ENCODE data around the gene ANKRD55. TPM values are rescaled to one million over a fixed set of nuclear protein-coding genes. Genes with fewer than 3 reads are reported as not detected.

ANKRD55 gene
- total and polyA plus RNA-seq, 2 of the 8 experiments (the other 6 are each of a cell fraction or from before 2014, with no cell fraction given) = not detected

DNA sequence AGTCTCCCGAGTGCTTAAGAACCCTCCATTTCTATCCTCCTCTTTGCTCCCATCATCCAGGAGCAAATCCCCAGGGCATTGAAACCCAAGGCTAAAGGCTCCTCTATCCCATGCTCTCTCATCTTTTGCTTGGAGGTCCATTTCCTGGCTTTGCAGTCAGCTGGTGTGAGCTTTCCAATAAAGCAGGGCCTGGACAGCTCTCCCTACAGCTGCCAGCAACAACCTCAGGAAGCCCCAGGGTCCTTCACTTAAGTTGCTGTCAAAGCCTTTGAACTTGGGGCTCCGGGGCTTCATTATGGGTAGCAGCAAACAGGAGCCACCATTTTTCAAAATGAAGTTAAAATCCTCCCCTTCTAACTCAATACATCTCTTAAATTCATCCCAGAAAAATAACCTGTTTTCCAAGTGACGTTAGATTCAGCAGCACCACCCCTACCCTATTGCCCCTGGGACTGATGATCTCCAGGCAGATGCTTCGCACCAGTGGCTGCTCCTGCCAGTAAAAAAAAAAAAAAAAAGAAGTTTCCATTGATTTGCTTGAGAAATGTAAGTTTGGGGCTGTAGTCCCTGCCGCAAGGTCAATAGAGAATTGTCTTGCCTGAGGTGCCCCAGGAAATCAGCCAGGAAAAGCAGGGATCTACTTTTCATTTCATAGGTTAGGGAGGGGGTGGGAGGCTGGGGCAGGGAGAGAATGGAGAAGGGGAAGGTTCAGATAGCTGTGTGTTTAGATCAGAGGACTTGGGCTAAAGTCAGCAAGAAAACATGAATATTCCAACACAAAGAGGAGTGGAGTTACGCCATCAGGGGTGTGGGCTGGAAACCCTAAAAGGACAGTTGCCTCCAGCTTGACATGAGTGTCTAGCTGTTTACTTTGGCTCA is 154.6 kb downstream of the ANKRD55 start (continued):
- no peak for TF ChIP-seq RBBP5 (IDR thresholded peaks at IDR 0.05; ENCODE audit: borderline replicate concordance, low read depth, low read length)
- TF ChIP-seq EP300 (IDR thresholded peaks at IDR 0.05; ENCODE audit: borderline replicate concordance in 1 of 2, low read depth in 2 of 2, low read length in 2 of 2) = no peak
- TF ChIP-seq BACH1 (IDR thresholded peaks at IDR 0.05; ENCODE audit: low read length) = no peak
- TF ChIP-seq POLR2A (IDR thresholded peaks at IDR 0.05; ENCODE audit: control extremely low read depth in 1 of 2, low read depth in 2 of 2, low read length in 2 of 2) = no peak
- no peak for TF ChIP-seq SIRT6 (IDR thresholded peaks at IDR 0.05; ENCODE audit: low read length)
- no peak for TF ChIP-seq POU5F1 (IDR thresholded peaks at IDR 0.05; ENCODE audit: low read depth, low read length)
- TF ChIP-seq CEBPB (IDR thresholded peaks at IDR 0.05; ENCODE audit: low read depth, low read length) = no peak
